ENCODE data around the gene TMEM245. TPM values are rescaled to one million over a fixed set of nuclear protein-coding genes. Genes with fewer than 3 reads are reported as not detected.
A peak's percentile ranks its signal among the peaks of the same experiment; 100 is the strongest.

TMEM245 gene
- total RNA-seq, 4 donors from 2014 or later, result 45.7 to 121 (median 71.4) TPM

DNA sequence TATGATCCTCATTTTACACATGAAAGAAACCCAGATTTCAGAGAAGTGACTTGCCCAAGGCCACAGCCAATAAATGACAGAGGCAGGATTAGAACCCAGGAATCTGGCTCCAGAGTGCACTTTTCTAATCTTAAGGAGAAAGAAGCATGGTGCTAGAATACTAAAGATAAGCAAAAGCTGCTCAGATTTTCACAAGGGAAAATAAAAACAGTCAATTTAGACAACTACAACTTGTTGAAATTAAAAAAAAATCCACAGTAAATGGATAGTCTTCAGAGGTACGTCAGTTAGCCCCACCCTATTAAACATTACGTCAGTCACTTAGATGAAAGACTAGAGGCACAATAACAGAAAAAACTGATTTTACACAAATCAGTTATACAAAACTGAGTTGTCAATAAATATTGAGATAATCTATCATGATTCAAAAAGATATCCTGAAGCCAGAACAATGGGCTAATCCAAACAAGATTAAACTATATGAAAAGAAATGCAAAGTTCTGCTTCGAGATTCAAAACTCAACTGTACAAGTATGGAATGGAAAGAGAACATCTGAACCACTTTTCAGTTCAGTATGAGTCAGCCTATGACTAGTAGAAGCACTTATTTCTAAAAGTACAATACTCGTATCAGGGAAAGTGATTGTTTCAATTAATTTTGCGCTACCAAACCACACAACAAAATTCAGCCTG lies 9.3 kb downstream of the TMEM245 start:
- in situ Hi-C loops (cut with MboI; ENCODE audit: low sequenced_read_pairs in 4 of 4) (loop anchor here in 1 of 4 donors (25.0 kb wide), 1 partner anchor 1823 kb away; the partner anchor contains the start of gene RAD23B), intact Hi-C loops (cut with DNase I; ENCODE audit: low total_unique reads) (loop anchor here (5.0 to 10.0 kb wide), 2 partner anchors 397 to 1376 kb away; no protein-coding TSS in a partner anchor)
- Histone ChIP-seq H3K36me3 (no peaks in the 10 kb centered on the region), H3K4me1 (peaks cover 70 to 83% of the 10 kb centered on the region in 2 donors), H3K27me3 (no peaks in the 10 kb centered on the region), H3K9me3 (no peaks in the 10 kb centered on the region), H3K27ac (peak overlapping the region; percentile 76 to 98 (median 88)), H3K4me3 (peak overlapping the region in 3 of 4 donors; percentile 2 to 18 (median 6))
- no peak for TF ChIP-seq POLR2A (IDR thresholded peaks at IDR 0.05)
- TF ChIP-seq, protein P1, sequence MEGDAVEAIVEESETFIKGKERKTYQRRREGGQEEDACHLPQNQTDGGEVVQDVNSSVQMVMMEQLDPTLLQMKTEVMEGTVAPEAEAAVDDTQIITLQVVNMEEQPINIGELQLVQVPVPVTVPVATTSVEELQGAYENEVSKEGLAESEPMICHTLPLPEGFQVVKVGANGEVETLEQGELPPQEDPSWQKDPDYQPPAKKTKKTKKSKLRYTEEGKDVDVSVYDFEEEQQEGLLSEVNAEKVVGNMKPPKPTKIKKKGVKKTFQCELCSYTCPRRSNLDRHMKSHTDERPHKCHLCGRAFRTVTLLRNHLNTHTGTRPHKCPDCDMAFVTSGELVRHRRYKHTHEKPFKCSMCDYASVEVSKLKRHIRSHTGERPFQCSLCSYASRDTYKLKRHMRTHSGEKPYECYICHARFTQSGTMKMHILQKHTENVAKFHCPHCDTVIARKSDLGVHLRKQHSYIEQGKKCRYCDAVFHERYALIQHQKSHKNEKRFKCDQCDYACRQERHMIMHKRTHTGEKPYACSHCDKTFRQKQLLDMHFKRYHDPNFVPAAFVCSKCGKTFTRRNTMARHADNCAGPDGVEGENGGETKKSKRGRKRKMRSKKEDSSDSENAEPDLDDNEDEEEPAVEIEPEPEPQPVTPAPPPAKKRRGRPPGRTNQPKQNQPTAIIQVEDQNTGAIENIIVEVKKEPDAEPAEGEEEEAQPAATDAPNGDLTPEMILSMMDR (IDR thresholded peaks at IDR 0.05 in 4 of 5, conservative IDR thresholded peaks at IDR 0.05 in 1 of 5), result no peak
- DNase-seq, result no peak
- peak in 1 of 2 donors; percentile 26 for ATAC-seq

DNA sequence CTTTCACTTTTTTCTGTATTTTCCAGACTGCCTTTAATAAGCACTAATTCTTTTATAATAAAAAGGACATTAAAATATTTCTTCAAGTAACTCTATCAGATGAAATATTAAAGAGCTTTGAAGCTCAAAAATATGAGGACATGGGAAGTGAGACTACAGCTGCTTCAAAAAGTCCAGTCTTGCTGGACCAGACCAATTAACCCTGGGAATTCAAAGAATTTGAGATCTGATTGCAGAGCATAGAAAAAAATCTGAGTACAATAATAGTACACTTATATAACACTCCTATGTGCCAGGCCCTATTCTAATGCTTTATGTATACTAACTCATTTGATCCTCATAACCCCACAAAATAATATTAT lies 9.8 kb downstream of the TMEM245 start:
- no peaks in the 10 kb centered on the region for H3K36me3 ChIP-seq
- in situ Hi-C loops (cut with MboI; ENCODE audit: low sequenced_read_pairs in 4 of 4), result loop anchor here in 1 of 4 donors (10.0 to 25.0 kb wide), 2 partner anchors 205 to 1823 kb away; partner anchors contain the start of gene RAD23B
- no peaks in the 10 kb centered on the region for H3K27me3 ChIP-seq
- peaks cover 66 to 79% of the 10 kb centered on the region in 2 donors for H3K4me1 ChIP-seq
- no peak for DNase-seq
- no peaks in the 10 kb centered on the region for H3K9me3 ChIP-seq
- intact Hi-C loops (cut with DNase I; ENCODE audit: low total_unique reads), result loop anchor here (5.0 to 10.0 kb wide), 2 partner anchors 397 to 1375 kb away; no protein-coding TSS in a partner anchor
- peak overlapping the region in 2 of 4 donors; percentile 2 to 6 for H3K4me3 ChIP-seq
- no peak for ATAC-seq
- H3K27ac ChIP-seq, result peak overlapping the region; percentile 76 to 98 (median 88)
- no peak for TF ChIP-seq POLR2A (IDR thresholded peaks at IDR 0.05)
- TF ChIP-seq, protein P1 (IDR thresholded peaks at IDR 0.05 in 4 of 5, conservative IDR thresholded peaks at IDR 0.05 in 1 of 5), result no peak

DNA sequence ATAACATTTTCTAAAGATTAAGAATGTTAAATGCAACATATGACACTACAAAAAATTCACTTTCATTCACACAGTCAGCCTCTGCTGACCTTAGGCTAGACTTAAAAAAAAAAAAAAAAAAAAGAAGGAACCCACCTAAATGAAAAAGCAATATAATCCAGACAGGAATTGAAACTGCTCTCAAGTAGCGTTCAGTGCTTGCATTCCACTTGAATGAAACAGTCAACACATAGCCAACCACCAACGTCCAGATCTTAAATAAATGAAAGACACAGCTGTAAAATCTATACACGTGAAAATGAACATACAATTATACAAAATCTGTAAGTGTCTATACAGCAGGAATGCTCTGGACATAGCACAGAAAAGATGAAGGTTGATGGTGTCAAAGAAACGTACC lies 11.4 kb downstream of the TMEM245 start:
- Histone ChIP-seq H3K4me1 (peaks cover 60 to 63% of the 10 kb centered on the region in 2 donors), H3K4me3 (peak overlapping the region in 1 of 4 donors; percentile 0), H3K27me3 (no peaks in the 10 kb centered on the region), H3K36me3 (no peaks in the 10 kb centered on the region), H3K27ac (peak overlapping the region; percentile 76 to 98 (median 88)), H3K9me3 (no peaks in the 10 kb centered on the region)
- peak in 1 of 2 donors; percentile 42 for ATAC-seq
- in situ Hi-C loops (cut with MboI; ENCODE audit: low sequenced_read_pairs in 4 of 4) (loop anchor here in 1 of 4 donors (10.0 to 25.0 kb wide), 2 partner anchors 206 to 1821 kb away; partner anchors contain the start of gene RAD23B), intact Hi-C loops (cut with DNase I; ENCODE audit: low total_unique reads) (no loop called here)
- TF ChIP-seq, protein P1 (IDR thresholded peaks at IDR 0.05 in 4 of 5, conservative IDR thresholded peaks at IDR 0.05 in 1 of 5), result no peak
- no peak for TF ChIP-seq POLR2A (IDR thresholded peaks at IDR 0.05)
- no peak for DNase-seq

DNA sequence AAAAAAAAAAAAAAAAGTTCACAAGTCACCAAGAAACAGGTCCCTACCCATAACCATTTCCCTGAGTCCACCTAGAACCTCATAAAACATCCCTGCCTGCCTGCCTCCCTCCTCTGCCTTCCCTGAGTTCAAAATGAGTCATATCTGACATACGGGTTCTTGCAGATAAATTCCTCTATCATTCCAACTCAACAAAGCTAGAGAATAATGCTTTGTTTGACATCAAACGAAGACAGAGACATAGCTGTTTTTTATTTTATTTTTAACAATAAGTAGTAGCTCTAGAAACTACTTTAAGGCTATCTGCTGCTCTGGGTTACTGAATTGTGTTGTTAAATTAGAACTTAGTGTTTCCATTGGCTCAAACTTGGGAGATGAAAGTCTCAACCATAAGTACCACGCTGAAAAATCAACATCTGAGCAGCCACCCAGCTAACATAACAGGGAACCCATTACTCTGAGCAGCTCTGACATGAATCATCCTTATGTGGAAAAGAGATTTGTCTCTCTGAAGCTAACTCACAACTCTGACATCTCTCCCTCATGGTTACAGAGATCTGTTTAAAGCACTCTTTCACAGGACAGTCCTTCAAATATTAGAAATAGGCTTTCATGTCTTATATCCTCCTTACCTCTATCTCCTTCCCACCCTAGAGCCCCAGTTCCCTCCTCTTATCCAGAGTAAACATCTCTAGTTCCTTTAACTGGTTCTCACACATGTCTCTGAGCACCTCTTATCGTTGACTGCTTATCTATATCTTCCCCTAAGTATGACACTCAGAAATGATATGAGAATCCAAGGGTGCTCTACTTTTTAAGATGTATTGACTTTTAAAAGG lies 12.1 kb downstream of the TMEM245 start:
- no peak for DNase-seq
- Histone ChIP-seq H3K27me3 (no peaks in the 10 kb centered on the region), H3K27ac (peak overlapping the region; percentile 76 to 98 (median 88)), H3K4me1 (peaks cover 56 to 57% of the 10 kb centered on the region in 2 donors), H3K4me3 (peak overlapping the region in 1 of 4 donors; percentile 0), H3K36me3 (no peaks in the 10 kb centered on the region), H3K9me3 (no peaks in the 10 kb centered on the region)
- in situ Hi-C loops (cut with MboI; ENCODE audit: low sequenced_read_pairs in 4 of 4), result loop anchor here in 1 of 4 donors (10.0 to 25.0 kb wide), 2 partner anchors 207 to 1820 kb away; partner anchors contain the start of gene RAD23B
- no peak for TF ChIP-seq POLR2A (IDR thresholded peaks at IDR 0.05)
- TF ChIP-seq, protein P1 (IDR thresholded peaks at IDR 0.05 in 4 of 5, conservative IDR thresholded peaks at IDR 0.05 in 1 of 5), result no peak
- peak in 1 of 2 donors; percentile 47 for ATAC-seq
- intact Hi-C loops (cut with DNase I; ENCODE audit: low total_unique reads), result no loop called here

All from gastrocnemius medialis (tissue), 4 donors.